Stimulated activated CD4-positive, alpha-beta T cell treated with anti-CD3 and anti-CD28 coated beads, Interleukin-2, amount 100 ng/mL, for 4 hours (primary cell): Measurements from ENCODE around the gene UBN1.

Source experiments
- DNase-seq: peaks from one replicate; pipeline ENCODE4 v3.0.0-alpha.2; 2020; ENCODE audit warnings: low read depth

The UBN1 gene

GRCh38 chr16:4862639-4863038 is 15.4 kb downstream of the UBN1 start:
- DNase-seq, result no peak

DNA sequence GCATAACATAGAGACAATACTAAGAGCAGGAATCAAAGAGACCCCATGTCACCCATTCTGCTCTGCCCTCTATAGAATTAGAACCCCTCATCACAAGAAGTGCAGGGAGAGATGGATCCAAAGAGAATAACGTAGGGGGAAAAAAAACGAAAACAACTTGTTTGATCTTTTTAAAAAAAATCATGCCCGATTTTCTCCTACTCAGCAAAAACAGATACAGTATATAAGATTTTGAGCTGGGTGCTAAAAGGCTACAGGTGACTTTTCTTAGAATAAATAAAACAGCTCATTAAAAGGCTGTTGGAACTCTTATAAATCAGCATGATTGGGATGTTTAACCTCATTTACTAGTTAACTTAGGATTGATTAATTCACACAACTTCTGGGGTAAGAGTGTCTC is 17.4 kb downstream of the UBN1 start:
- DNase-seq, result no peak

DNA sequence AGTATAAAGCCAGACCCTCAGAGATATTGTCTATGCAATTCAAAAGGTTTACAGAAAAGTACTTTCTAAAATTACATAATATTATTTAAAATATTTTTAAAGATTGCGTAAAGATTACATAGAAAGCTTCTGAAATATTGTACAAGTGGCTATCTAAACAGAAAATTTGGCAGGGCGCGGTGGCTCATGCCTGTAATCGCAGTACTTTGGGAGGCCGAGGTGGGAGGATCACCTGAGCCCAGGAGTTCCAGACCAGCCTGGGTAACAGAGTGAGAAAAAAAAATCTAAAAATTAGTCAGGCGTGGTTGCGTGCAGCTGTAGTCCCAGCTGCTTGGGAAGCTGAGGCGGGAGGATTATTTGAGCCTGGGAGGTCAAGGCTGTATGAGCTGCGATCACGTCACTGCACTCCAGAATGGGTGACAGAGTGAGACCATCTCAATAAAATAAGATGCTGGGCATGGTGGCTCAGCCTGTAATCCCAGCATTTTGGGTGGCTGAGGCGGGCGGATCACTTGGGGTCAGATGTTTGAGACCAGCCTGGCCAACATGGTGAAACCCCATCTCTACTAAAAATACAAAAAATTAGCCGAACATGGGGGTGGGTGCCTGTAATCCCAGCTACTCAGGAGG is 18.1 kb downstream of the UBN1 start:
- DNase-seq, result no peak

DNA sequence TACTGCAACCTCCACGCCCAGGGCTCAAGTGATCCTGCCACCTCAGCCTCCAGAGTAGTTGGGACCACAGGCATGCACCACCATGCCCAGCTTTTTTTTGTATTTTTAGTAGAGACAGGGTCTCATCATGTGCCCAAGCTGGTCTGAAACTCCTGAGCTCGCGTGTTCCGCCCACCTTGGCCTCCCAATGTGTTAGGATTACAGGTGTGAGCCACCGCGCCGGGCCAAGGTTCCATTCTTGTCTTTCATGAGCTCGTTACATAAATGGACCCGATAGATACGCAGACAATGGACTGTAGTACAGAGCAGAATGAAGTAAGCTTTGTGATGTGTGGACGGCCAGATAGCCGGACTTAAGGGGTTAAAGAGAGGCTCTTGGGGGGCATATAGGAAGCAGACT is 19.3 kb downstream of the UBN1 start:
- no peak for DNase-seq

DNA sequence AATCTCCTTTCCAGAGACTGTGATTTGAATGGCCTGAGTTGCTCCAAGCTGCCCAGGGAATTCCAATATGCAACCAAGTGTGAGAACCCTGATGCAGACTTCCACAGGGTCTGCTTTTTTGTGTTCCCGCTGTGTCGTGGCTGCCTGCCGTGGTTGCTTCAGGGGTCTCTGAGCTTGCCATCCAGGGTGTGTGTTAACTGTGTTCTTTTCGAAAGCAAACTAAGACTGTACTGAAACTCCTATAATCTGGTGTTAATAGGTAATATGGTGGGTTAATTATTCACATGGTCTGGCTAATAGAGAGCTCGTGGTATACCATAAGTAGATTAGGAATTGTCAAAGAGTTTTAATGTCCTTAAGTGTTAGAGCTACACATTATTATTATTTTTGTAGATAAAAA is 20.7 kb downstream of the UBN1 start:
- DNase-seq, result no peak

GRCh38 chr16:4868535-4868934 is 21.3 kb downstream of the UBN1 start:
- no peak for DNase-seq

- no peak for DNase-seq
Observed at GRCh38 chr16:4869147-4869805, 22.0 kb downstream of the UBN1 start.

DNA sequence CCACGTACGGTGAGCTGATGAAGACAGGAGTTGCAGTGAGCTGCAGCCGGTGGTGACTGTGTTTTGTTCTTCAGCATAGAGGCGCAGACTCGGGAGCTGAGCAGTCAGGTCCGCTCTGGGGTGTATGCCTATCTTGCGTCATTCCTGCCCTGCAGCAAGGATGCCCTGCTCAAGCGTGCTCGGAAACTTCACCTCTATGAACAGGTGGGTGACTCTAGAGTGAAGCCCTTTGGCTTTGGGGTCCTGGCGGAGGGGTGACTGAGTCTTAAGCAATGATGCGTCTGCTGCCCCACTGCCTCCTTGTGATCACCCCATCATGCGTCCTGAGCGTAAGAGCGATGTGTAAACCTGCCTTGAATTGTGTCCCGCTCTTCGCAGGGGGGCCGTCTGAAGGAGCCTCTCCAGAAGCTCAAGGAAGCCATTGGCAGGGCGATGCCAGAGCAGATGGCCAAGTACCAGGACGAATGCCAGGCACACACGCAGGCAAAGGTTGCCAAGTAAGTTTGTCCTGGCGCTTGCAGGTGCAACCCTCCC is 22.9 kb downstream of the UBN1 start:
- no peak for DNase-seq

DNA sequence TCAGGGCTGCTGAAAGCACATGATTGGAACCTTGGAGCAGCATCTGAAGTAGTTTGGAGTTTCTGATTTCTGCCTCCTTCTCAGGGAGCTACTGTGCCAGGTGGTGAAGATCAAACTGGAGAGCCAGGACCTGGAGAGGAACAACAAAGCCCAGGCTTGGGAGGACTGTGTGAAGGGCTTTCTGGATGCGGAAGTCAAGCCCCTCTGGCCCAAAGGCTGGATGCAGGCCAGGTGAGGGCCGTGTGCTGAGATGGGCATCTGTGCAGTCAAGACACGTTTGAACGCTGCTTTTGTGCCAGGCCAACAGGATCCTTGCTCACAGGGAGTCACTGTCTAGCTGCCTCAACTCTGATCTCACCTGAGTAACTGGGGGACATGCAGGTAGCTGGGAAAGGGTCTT is 23.8 kb downstream of the UBN1 start:
- DNase-seq, result no peak

DNA sequence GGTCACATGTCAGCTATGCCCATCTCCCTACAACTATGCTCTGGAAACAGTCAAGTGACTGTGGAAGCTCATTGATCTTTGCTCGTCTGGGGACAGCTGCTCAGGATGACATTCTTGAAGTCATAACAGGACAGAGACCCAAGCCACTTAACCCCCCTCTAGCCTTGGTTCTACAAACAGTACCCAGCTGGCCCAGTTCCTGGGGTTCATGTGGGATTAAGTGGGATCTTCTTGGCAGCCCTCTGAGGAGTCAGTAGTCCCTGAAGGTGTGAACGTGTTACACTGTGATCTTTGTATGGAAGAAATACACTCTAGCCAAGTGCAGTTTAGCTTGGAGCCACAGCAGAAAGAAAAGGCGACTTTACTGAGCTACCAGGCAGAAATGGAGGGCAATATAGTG is 25.8 kb downstream of the UBN1 start:
- no peak for DNase-seq

GRCh38 chr16:4874666-4875065 is 27.4 kb downstream of the UBN1 start:
- DNase-seq, result no peak

GRCh38 chr16:4876646-4877379 is 29.5 kb downstream of the UBN1 start:
- DNase-seq, result no peak

GRCh38 chr16:4877380-4877685 is 30.1 kb downstream of the UBN1 start:
- DNase-seq, result no peak

- DNase-seq, result no peak
Observed at GRCh38 chr16:4879049-4879448, 31.8 kb downstream of the UBN1 start.

GRCh38 chr16:4880006-4880580 is 32.8 kb downstream of the UBN1 start:
- no peak for DNase-seq

DNA sequence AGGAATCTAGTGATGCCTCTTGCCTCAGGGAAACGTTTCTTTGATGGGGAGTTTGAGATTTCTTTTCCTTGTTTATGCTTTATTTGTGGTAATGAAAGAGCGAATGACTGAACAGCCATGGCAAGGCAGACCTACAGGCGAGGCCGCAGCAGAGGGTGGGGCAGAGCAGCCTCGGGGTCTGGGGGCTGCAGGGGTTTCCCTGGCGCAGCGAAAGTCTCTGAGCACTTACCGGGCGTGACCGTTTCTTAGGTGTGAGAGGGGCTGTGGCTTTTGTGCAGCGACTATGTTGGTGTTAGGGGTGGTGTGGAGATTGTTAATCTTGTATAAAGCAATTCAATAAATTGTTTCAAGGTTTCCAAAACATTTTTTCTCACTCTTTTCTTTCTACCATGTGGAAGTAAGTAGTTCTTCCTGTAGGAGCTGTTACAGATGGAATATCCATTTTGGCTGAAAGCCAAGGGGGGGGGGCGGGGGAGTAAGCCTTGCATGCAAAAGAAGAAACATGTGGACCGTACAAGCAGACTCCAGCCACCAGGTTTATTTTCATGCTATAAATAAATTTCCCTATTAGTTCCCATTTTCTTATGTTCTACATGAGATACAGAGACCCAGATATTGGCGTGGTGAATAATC is 34.8 kb downstream of the UBN1 start:
- no peak for DNase-seq

DNA sequence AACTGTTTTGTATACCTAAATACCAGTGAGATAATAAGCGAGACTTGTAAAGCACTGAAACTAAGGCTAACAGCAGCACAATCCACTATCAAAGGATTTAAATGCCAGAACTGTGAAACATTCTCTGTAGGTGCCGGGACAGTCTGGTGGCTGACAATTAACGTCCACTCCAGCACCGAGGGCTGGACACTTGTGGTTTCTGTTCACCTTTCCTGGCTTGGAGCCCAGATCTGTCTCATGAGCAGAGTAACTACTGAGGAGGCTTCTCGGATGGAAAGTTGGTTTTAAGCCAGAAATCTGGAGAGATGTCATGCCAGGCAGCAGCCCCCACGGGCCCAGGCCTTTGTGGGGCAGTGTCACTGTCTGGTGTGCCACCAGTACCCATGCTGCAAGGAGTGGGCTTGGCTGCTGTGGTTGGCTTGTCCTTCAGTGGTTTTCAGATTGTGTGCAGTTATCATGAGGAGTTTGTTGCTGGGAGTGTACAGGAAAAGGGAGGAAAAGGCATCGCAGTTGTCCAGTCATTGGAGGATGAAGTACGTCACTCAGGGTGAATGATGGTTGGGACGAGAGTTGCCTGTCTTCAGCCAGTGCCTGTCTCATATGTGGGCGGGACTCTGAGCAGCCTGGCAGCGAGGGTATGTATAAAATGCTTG is 35.5 kb downstream of the UBN1 start:
- no peak for DNase-seq

DNA sequence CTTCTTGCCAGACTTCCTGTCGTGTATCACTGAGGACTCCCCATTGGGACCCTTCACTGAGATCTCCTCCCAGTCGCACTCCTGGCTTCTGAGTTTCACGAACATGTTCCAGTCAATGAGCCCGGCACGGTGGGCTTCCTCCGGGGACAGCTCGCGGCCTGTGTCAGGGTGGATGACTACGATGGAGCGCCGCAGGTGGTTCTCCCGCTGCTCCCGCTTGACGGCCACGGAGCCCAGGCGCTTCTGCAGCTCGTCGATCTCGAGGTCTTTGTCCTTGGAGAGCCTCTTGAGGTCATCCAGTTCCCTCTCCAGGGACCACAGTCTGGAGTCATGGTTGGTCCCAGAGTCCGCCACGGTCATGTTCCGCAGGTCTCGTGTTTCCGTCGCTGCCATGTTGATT is 36.2 kb downstream of the UBN1 start:
- DNase-seq, result no peak

DNA sequence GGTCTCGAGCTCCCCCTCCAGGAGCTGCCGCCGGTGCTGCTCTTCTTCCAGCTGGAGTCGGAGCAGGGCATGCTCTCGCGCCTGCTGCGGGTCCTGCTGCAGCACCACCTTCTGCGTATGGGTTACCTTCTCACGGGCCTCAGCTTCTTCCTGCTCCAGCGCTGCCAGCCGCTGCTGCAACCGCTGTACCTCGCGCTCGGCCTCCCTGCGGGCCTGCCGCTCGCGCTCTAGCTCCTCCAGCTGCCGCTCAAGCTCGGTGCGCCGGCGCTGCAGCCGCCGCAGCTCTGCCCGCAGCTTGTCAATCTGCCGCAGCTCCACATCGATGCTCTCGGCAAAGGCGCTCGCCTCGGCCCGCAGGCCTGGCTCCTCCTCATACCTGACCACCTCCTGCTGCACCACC is 36.9 kb downstream of the UBN1 start:
- DNase-seq, result no peak

GRCh38 chr16:4884972-4885874 is 37.9 kb downstream of the UBN1 start:
- no peak for DNase-seq

DNA sequence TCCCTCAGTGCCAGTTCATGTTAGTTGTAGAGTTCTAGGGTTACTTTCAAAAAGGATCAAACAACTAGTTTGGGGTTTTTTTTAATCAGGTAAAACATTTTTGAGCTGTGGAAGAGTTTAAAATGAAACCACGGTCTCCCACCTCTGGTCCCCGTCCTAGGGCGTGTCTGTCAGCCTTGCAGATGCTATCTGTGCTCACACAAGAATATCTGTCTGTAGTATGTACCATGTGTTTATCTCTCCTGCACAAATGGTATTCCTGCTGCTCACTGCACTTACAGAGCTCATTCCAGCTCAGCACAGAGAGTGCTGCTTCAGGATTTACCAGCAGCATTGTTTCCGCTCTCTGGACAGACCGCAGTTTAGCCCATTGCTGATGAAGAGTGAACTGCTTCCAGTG is 38.9 kb downstream of the UBN1 start:
- DNase-seq, result no peak
